Upper lobe of left lung (tissue), 6 donors: ENCODE measurements around the gene MYBPC3. TPM values are rescaled to one million over a fixed set of nuclear protein-coding genes. Genes with fewer than 3 reads are reported as not detected.

Experiments used
- ATAC-seq, 2 donors: fragments of 200-7000 bp; cut with Tn5 transposase; one replicate each; pipeline ENCODE4 v1.9.1; 2022; ENCODE audit warnings: mild to moderate bottlenecking in 2 of 2, moderate library complexity in 2 of 2; ENCODE audit not compliant: low FRiP score in 2 of 2
- DNase-seq, 2 donors: peaks; one replicate each; pipeline ENCODE4 v3.0.0-alpha.2; 2019 to 2020
- H3K27ac ChIP-seq, 4 donors: fragments of 200-600 bp; sonication (generic); one replicate each; pipeline ENCODE4 v1.5.1; 2016 to 2019
- H3K27me3 ChIP-seq, 4 donors: fragments of 200-600 bp; sonication (generic); one replicate each; pipeline ENCODE4 v1.5.1; 2017 to 2019
- H3K36me3 ChIP-seq, 4 donors: fragments of 200-600 bp; sonication (generic); one replicate each; pipeline ENCODE4 v1.5.1; 2016 to 2019
- H3K4me1 ChIP-seq, 4 donors: fragments of 200-600 bp; sonication (generic); one replicate each; pipeline ENCODE4 v1.5.1; 2018 to 2019
- H3K4me3 ChIP-seq, 4 donors: fragments of 200-600 bp; sonication (generic); one replicate each; pipeline ENCODE4 v1.5.1; 2017 to 2019; ENCODE audit warnings: mild to moderate bottlenecking in 2 of 4, moderate library complexity in 1 of 4
- H3K9me3 ChIP-seq, 4 donors: fragments of 200-600 bp; sonication (generic); one replicate each; pipeline ENCODE4 v1.5.1; 2018 to 2019
- CTCF ChIP-seq, 6 experiments: fragments of 450-650 bp in 4 of 6; fragments of 200-600 bp in 2 of 6; sonication (generic) in 2 of 6; IDR thresholded peaks; one replicate each; pipeline ENCODE4 v1.5.1; 2016 to 2019; ENCODE audit warnings: antibody characterized with exemption in 6 of 6
- EP300 ChIP-seq, 4 donors: sonication (generic); formaldehyde crosslinking; IDR thresholded peaks; one replicate each; pipeline ENCODE4 v1.5.1; 2017; ENCODE audit warnings: antibody characterized with exemption in 4 of 4, control low read depth in 2 of 4
- POLR2A ChIP-seq, 4 donors: fragments of 450-650 bp; IDR thresholded peaks; one replicate each; pipeline ENCODE4 v1.5.1; 2016 to 2017; ENCODE audit warnings: antibody characterized with exemption in 4 of 4, mild to moderate bottlenecking in 2 of 4
- POLR2AphosphoS5 ChIP-seq, 2 donors: sonication (generic); formaldehyde crosslinking; IDR thresholded peaks; one replicate each; pipeline ENCODE4 v1.5.1; 2017; ENCODE audit warnings: antibody characterized with exemption in 2 of 2
- WGBS, 2 donors: methylation state at CpG; one replicate each; pipeline ENCODE4 v1.1.5; 2017 to 2018; 5-methylcytosine and 5-hydroxymethylcytosine counted together
- total RNA-seq, 6 donors: library from RNA; depleted of rRNA in 4 of 6; stranded (reverse); fragments of >200 nt in 4 of 6; gene quantifications; one replicate each; pipeline versions ENCODE4 v1.1.0 to v1.2.1, GENCODE V29; 2016 to 2021
- donor health status: DM: no; HTN: no; CAD: no; lungs with moderate emphysema.
- donor health status: DM: no; HTN: yes; CAD: no; lungs with severe emphysema.

Gene MYBPC3
- total RNA-seq, 6 donors from 2014 or later, result 0.61 to 1.8 (median 1.0) TPM; not detected in 1

GRCh38 chr11:47375020-47375419, 22.5 kb upstream of the MYBPC3 start:
- DNase-seq, result no peak
- no peaks in the 10 kb centered on the region for H3K27me3 ChIP-seq
- peaks cover 5 to 11% (median 7%) of the 10 kb centered on the region in 4 donors for H3K4me1 ChIP-seq
- 75 to 84% methylated on average over 8 of the region's 8 CpGs for WGBS, 2 donors
- no peaks in the 10 kb centered on the region for H3K9me3 ChIP-seq
- TF ChIP-seq POLR2AphosphoS5 (IDR thresholded peaks at IDR 0.05) (no peak), EP300 (IDR thresholded peaks at IDR 0.05) (no peak), POLR2A (IDR thresholded peaks at IDR 0.05) (no peak), CTCF (IDR thresholded peaks at IDR 0.05) (no peak)
- H3K4me3 ChIP-seq, result peak overlapping the region in 3 of 4 donors; percentile 40 to 48 (median 45)
- no peak for ATAC-seq
- H3K36me3 ChIP-seq, result no peaks in the 10 kb centered on the region
- peak overlapping the region in 3 of 4 donors; percentile 34 to 97 (median 93) for H3K27ac ChIP-seq

GRCh38 chr11:47374720-47375019, 22.2 kb upstream of the MYBPC3 start:
- H3K27me3 ChIP-seq, result no peaks in the 10 kb centered on the region
- 70 to 84% methylated on average over 3 to 5 of the region's 5 CpGs for WGBS, 2 donors
- no peak for TF ChIP-seq CTCF (IDR thresholded peaks at IDR 0.05)
- no peak for TF ChIP-seq EP300 (IDR thresholded peaks at IDR 0.05)
- no peak for TF ChIP-seq POLR2AphosphoS5 (IDR thresholded peaks at IDR 0.05)
- no peak for TF ChIP-seq POLR2A (IDR thresholded peaks at IDR 0.05)
- H3K4me1 ChIP-seq, result peaks cover 5 to 11% (median 7%) of the 10 kb centered on the region in 4 donors
- H3K9me3 ChIP-seq, result no peaks in the 10 kb centered on the region
- H3K4me3 ChIP-seq, result peak overlapping the region in 3 of 4 donors; percentile 40 to 48 (median 45)
- DNase-seq (no peak), ATAC-seq (no peak)
- peak overlapping the region; percentile 34 to 97 (median 66) for H3K27ac ChIP-seq
- no peaks in the 10 kb centered on the region for H3K36me3 ChIP-seq

GRCh38 chr11:47373876-47374719, 21.6 kb upstream of the MYBPC3 start:
- H3K27me3 ChIP-seq, result no peaks in the 10 kb centered on the region
- H3K9me3 ChIP-seq, result no peaks in the 10 kb centered on the region
- peaks cover 5 to 11% (median 7%) of the 10 kb centered on the region in 4 donors for H3K4me1 ChIP-seq
- peak overlapping the region; percentile 34 to 97 (median 66) for H3K27ac ChIP-seq
- H3K36me3 ChIP-seq, result no peaks in the 10 kb centered on the region
- peak overlapping the region in 3 of 4 donors; percentile 6 to 48 (median 40) for H3K4me3 ChIP-seq
- DNase-seq (peak; percentile 86 to 95), ATAC-seq (peak; percentile 76 to 83)
- TF ChIP-seq POLR2A (IDR thresholded peaks at IDR 0.05) (no peak), EP300 (IDR thresholded peaks at IDR 0.05) (no peak), POLR2AphosphoS5 (IDR thresholded peaks at IDR 0.05) (no peak), CTCF (IDR thresholded peaks at IDR 0.05) (peak; percentile 89 to 96 (median 91))
- 27 to 39% methylated on average over 14 to 19 of the region's 19 CpGs for WGBS, 2 donors

GRCh38 chr11:47372422-47372821, 19.9 kb upstream of the MYBPC3 start:
- ATAC-seq (no peak), DNase-seq (no peak)
- peaks cover 5 to 11% (median 7%) of the 10 kb centered on the region in 4 donors for H3K4me1 ChIP-seq
- 66 to 81% methylated on average over 7 of the region's 7 CpGs for WGBS, 2 donors
- no peaks in the 10 kb centered on the region for H3K9me3 ChIP-seq
- H3K27me3 ChIP-seq, result no peaks in the 10 kb centered on the region
- no peaks in the 10 kb centered on the region for H3K36me3 ChIP-seq
- TF ChIP-seq EP300 (IDR thresholded peaks at IDR 0.05) (no peak), POLR2A (IDR thresholded peaks at IDR 0.05) (no peak), CTCF (IDR thresholded peaks at IDR 0.05) (no peak), POLR2AphosphoS5 (IDR thresholded peaks at IDR 0.05) (no peak)
- no peak overlapping the region for H3K4me3 ChIP-seq
- no peak overlapping the region for H3K27ac ChIP-seq
